AG04449 (cell line): ENCODE data around the gene GTF3A.

Source experiments
- CTCF ChIA-PET: fragments of 350-600 bp; formaldehyde crosslinking; extraction: SDS; loops from one replicate; lab custom pipeline; 2021; ENCODE audit warnings: antibody characterized with exemption; lab: Yijun Ruan, JAX
- POLR2A ChIA-PET: fragments of 400-600, 350-600 bp; formaldehyde crosslinking; extraction: SDS; loops from one replicate; lab custom pipeline; 2020; ENCODE audit warnings: antibody characterized with exemption, inconsistent platforms; lab: Yijun Ruan, JAX
- DNase-seq: peaks from one replicate; pipeline ENCODE4 v3.0.0-alpha.2; 2010; ENCODE audit warnings: low read depth, low spot score
- H3K4me3 ChIP-seq: 2 replicates; pipeline ENCODE4 v1.5.1; 2011; ENCODE audit warnings: low read depth, mild to moderate bottlenecking, control low read depth, low read length
- CTCF ChIP-seq: IDR thresholded peaks from one replicate; pipeline ENCODE4 v1.5.1; 2011; ENCODE audit warnings: mild to moderate bottlenecking, moderate library complexity, low read length, control low read depth, inconsistent platforms; ENCODE audit not compliant: insufficient read depth; ENCODE audit errors: missing control alignments

Gene GTF3A

GRCh38 chr13:27424246-27425157 is at the start of gene GTF3A:
GTF3A (plus strand) TSS chr13:27424619.
- H3K4me3 ChIP-seq, result peak within 1 kb of the TSS; percentile 83
- POLR2A ChIA-PET, result interaction anchor here (0.7 to 1.9 kb wide), 2 partner anchors 26 to 715 kb away, joined by 3 to 5 read pairs; partner anchors contain the start of gene MTIF3
- TF ChIP-seq CTCF, result no peak
- CTCF ChIA-PET, result interaction anchor here (0.7 to 4.7 kb wide), 11 partner anchors 8 to 439 kb away, joined by 3 to 22 read pairs (median 4); no protein-coding TSS in a partner anchor
- no peak for DNase-seq

- ChIA-PET POLR2A (no interaction called here), CTCF (interaction anchor here (0.7 to 14.4 kb wide), 31 partner anchors 9 to 623 kb away, joined by 3 to 294 read pairs (median 4); partner anchors contain the start of genes POLR1D and URAD)
- H3K4me3 ChIP-seq, result no peak overlapping the region
- DNase-seq, result peak; percentile 40
- peak; percentile 76 for TF ChIP-seq CTCF
These were observed 49.8 kb upstream of the GTF3A start for GRCh38 chr13:27374650-27375049.

GRCh38 chr13:27375686-27376326 is 48.6 kb upstream of the GTF3A start:
- no peak for DNase-seq
- ChIA-PET POLR2A (no interaction called here), CTCF (interaction anchor here (0.6 to 14.4 kb wide), 27 partner anchors 8 to 622 kb away, joined by 3 to 294 read pairs (median 5); partner anchors contain the start of genes POLR1D and URAD)
- TF ChIP-seq CTCF, result peak; percentile 73
- H3K4me3 ChIP-seq, result no peak overlapping the region

GRCh38 chr13:27379126-27379525 is 45.3 kb upstream of the GTF3A start:
- no peak for TF ChIP-seq CTCF
- no peak overlapping the region for H3K4me3 ChIP-seq
- ChIA-PET CTCF (interaction anchor here (0.9 to 14.4 kb wide), 14 partner anchors 9 to 449 kb away, joined by 3 to 294 read pairs (median 3); no protein-coding TSS in a partner anchor), POLR2A (no interaction called here)
- DNase-seq, result no peak

- ChIA-PET POLR2A (interaction anchor here (0.6 kb wide), 1 partner anchor 15 kb away, joined by 3 read pairs; no protein-coding TSS in a partner anchor), CTCF (interaction anchor here (0.9 to 14.4 kb wide), 16 partner anchors 9 to 448 kb away, joined by 3 to 294 read pairs (median 4); no protein-coding TSS in a partner anchor)
- DNase-seq, result no peak
- peak; percentile 73 for TF ChIP-seq CTCF
- no peak overlapping the region for H3K4me3 ChIP-seq
These were observed 44.5 kb upstream of the GTF3A start for GRCh38 chr13:27379694-27380641.
